NCI-H1105 treated with DMSO at 0.1 percent for 48 hours (cell line): ENCODE measurements around the gene PYY.
"Not testable (repeated sequence)": the region's sequence is repeated elsewhere in the genome, so short reads cannot be mapped to it uniquely, and the experiment has no call there.

Source experiments
- DNase-seq: peaks from one replicate; lab custom pipeline; 2025; lab: John Stamatoyannopoulos, UW

The PYY gene

DNA sequence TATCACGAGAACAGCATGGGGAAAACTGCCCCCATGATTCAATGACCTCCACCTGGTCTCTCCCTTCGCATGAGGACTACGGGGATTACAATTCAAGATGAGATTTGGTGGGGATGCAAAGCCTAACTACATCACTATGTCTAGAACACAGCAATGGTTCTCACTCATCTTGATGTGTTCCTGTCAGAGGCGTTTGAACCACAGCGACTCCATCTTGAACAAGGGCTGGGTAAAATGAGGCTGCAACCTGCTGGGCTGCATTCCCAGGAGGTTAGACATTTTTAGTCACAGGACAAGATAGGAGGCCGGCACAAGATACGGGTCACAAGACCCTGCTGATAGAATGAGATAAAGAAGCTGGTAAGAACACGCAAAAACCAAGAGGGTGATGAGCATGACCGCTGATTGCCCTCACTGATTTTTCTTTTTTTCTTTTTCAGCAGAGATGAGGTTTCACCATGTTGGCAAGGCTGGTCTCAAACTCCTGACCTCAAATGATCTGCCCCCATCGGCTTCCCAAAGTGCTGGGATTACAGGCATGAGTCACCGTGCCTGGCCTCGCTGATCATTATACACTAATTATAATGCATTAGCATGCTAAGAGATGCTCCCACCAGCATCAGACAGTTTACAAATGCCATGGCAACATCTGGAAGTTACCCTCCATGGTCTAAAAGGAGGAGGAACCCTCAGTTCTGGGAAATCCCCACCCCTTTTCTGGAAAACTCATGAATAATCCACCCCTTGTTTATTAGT is 8.5 kb downstream of the PYY start:
- DNase-seq: no peak

GRCh38 chr17:43942051-43942685 is 11.6 kb downstream of the PYY start, which contains the start of gene PPY:
PPY (minus strand) TSS chr17:43942476; CDS start chr17:43941654, 822 bp downstream.
- DNase-seq: no peak

DNA sequence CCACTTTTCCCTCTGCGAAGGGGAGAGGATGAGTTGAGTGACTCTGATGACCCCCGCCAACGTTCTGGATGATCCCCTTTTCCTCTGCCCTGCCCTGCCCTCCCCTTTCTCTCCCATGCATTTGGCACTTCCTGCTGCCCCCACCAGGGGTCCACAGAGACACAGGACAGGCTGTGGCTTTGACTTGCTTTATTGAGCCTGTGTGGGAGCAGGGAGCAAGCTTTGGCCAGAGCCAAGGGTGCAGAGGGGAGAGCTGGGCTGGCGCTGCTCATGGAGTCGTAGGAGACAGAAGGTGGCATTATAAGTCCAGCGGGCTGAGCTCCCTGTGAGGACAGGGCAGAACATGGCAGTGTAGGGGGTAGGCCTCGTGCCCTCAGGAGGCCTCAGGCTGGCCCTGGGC is 13.1 kb downstream of the PYY start:
- DNase-seq: no peak

- no peak for DNase-seq
Observed at GRCh38 chr17:43939886-43940285, 13.9 kb downstream of the PYY start.

DNA sequence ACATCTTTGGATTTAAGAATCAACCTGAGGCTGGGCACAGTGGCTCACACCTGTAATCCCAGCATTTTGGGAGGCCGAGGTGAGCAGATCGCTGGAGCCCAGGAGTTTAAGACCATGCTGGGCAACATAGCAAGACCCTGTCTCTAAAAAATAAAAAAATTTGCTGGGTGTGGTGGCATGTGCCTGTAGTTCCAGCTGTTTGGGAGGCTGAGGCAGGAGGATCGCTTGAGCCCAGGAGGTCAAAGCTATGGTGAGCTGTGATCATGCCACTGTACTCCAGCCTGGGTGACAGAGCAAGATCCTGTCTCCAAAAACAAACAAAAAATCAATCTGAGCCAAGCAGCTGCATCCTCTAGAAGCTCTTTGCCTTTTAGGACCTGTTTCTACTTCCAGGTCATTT is 14.3 kb downstream of the PYY start:
- not testable (repeated sequence) for DNase-seq

GRCh38 chr17:43938838-43939182 is 14.9 kb downstream of the PYY start:
- DNase-seq: no peak

DNA sequence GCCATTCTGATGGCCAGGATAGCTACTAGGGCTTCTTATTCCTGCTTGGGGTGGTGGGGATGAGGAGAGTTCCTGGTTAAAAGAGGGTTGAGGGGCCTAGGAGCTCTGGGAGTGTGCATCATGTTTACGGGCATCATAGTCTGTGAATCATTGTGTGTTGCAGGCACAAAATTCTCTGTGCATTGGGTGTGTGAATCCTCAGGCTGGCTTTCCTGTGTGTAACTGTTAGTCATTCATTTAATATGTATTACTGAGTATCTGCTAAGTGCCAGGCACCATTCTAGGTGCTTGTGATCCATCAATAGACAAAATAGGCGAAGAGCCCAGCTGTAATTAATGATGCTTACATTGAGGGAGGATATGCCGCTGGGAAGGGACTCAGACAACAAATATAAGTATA is 17.3 kb downstream of the PYY start:
- no peak for DNase-seq

- DNase-seq: no peak
Observed at GRCh38 chr17:43935926-43936261, 17.8 kb downstream of the PYY start.

- no peak for DNase-seq
Observed at GRCh38 chr17:43935204-43935925, 18.4 kb downstream of the PYY start.

DNA sequence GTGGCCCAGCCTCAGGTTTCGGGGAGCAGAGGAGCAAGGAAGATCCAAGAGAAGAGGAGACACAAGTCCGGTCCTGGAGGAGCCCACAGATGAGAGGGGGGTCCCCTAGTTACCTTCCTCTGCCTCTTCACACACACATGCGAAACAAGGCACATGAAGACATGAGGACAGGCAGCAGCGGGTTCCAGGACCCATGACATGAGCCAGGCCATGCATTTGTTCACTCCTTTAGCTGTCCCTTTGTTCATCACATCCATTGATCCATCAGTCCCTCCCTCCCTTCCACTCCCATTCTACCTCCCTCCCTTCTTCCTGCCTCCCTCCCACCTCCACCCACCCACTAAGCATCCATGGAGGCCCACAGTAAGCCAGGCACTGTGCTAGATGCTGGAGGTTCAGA is 20.8 kb downstream of the PYY start:
- no peak for DNase-seq

GRCh38 chr17:43932357-43932756 is 21.4 kb downstream of the PYY start:
- no peak for DNase-seq

GRCh38 chr17:43931062-43931571 is 22.6 kb downstream of the PYY start:
- no peak for DNase-seq

GRCh38 chr17:43928609-43929008 is 25.1 kb downstream of the PYY start:
- DNase-seq: no peak

- not testable (repeated sequence) for DNase-seq
Observed at GRCh38 chr17:43927929-43928328, 25.8 kb downstream of the PYY start.

DNA sequence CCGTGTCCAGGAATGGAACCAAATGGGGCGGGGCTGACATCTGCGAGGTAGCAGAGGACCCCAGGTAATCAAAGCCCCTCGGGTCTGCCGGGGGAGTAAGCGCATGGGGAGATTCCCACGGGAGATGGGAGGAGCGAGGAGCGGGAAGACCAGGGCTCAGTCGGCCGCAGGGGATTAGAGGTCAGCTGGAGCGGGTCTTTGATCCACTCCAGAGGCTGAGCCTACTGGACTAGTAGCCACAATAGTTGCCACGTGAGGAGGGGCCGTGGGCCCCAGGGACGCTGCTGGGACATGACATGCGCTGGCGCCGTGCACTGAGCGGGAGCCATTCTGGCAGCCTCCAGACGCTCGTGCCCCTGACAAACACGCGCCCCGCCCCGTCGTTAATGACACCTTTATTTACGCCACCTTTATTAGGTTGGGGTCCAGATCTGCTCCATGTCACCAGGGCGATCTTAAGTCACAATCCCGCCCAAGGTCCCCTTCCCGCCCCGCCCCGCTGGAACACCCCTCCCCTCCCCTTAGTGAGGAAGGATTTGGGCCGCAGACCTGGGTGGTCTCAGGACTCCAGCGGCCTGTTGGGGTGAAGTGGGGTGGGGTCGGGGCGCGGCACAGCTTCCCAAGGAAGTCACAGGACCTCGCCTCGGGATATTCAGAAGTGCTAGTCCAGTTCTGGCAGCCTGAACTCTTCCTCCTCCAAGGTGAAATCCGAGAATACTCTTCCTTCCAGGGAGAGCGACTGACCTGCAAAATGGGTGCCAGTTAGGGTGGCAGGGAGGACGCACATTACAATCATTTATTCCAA is 26.5 kb downstream of the PYY start:
- DNase-seq: no peak

GRCh38 chr17:43924558-43924957 is 29.2 kb downstream of the PYY start:
- DNase-seq: no peak

DNA sequence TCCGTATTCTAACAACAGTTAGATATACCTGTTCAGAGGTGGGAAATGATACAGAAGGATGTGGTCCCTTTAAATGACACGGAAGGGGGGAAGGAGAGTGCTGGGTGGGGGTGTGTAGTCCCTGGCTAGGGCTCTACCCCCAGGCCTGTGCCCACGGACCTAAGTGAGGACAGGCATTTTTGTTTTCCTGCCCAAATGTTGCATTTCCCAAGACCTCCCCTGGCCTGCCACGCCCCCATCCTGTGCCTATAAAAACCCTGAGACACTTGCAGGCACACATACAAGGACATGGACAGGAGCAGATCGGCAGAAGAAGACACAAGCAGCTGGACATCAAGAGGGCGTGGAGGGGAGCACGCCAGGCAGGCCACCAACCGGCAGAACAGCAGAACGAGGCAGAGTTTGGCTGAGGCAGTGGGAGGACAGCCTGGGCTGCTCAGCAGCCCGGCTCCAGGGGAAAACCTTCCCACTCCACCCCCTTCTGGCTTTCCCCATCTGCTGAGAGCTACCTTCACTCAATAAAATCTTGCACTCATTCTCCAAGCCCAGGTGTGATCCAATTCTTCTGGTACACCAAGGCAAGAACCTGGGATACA is 33.1 kb downstream of the PYY start:
- no peak for DNase-seq

- DNase-seq: no peak
Observed at GRCh38 chr17:43918026-43918389, 35.7 kb downstream of the PYY start.

GRCh38 chr17:43917348-43918025 is 36.3 kb downstream of the PYY start:
- no peak for DNase-seq

GRCh38 chr17:43917016-43917347 is 36.8 kb downstream of the PYY start:
- no peak for DNase-seq

DNA sequence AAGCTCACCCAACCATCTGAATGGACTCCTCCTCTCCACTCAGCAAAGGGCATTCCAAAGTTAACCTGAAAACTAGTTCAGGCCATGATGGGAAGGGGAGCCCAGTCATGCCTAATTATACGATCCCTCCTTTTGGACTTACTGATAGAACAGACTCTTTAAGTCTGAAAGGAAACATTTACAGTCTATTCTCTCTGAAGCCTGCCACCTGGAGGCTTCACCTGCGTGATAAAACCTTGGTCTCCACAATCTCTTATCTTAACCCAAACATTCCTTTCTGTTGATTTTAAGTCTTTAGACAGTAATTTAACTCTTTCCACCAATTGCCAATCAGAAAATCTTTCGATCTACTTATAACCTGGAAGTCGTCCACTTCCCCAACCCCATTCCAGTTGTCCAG is 37.4 kb downstream of the PYY start:
- DNase-seq: no peak
